Measurements from ENCODE around the gene ALOX12B.

ALOX12B gene

DNA sequence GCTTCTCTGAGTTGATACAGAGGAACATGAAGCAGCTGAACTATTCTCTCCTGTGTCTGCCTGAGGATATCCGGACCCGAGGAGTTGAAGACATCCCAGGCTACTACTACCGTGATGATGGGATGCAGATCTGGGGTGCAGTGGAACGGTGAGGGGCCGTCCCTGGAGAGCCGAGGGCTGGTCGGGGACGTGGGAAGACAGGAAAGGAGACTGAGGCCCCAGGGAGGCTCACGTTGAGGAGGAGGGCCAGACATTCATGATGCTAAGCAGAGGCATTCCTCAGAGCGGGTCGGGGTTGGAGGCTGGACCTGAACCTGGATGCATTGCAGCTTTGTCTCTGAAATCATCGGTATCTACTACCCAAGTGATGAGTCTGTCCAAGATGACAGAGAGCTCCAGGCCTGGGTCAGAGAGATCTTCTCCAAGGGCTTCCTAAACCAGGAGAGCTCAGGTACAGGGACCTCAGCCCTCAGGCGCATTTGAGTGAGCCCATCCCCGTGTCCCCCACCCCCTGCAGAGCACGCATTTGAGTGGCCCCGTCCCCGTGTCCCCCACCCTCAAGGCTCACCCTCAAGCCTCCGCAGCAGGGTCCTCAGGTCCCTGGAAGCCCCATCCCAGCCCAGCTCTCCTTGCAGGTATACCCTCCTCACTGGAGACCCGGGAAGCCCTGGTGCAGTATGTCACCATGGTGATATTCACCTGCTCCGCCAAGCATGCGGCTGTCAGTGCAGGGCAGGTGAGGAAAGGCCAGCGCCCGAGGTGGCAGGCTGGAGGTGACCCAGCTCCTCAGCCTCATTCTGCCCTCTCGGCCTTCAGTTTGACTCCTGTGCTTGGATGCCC lies 40.4 kb downstream of the ALOX12B start:
- no peaks in the 10 kb centered on the region for H3K9me2 ChIP-seq (replicated peaks; ENCODE audit: insufficient read depth, low read length)
- H3K27me3 ChIP-seq (ENCODE audit: low read length) = no peaks in the 10 kb centered on the region
- no peak overlapping the region for H3K4me2 ChIP-seq (ENCODE audit: low read depth, low read length, poor library complexity, severe bottlenecking)
- no peaks in the 10 kb centered on the region for H3K9me3 ChIP-seq (ENCODE audit: insufficient read depth, low read length)
- H4K20me1 ChIP-seq (ENCODE audit: low read depth, low read length) = no peaks in the 10 kb centered on the region
- no peaks in the 10 kb centered on the region for H3K36me3 ChIP-seq (ENCODE audit: low read length)
- H3K79me2 ChIP-seq (ENCODE audit: insufficient read depth, low read length) = no peaks in the 10 kb centered on the region
- H3K27ac ChIP-seq (ENCODE audit: low read depth, low read length) = no peak overlapping the region
- TF ChIP-seq, protein P1, sequence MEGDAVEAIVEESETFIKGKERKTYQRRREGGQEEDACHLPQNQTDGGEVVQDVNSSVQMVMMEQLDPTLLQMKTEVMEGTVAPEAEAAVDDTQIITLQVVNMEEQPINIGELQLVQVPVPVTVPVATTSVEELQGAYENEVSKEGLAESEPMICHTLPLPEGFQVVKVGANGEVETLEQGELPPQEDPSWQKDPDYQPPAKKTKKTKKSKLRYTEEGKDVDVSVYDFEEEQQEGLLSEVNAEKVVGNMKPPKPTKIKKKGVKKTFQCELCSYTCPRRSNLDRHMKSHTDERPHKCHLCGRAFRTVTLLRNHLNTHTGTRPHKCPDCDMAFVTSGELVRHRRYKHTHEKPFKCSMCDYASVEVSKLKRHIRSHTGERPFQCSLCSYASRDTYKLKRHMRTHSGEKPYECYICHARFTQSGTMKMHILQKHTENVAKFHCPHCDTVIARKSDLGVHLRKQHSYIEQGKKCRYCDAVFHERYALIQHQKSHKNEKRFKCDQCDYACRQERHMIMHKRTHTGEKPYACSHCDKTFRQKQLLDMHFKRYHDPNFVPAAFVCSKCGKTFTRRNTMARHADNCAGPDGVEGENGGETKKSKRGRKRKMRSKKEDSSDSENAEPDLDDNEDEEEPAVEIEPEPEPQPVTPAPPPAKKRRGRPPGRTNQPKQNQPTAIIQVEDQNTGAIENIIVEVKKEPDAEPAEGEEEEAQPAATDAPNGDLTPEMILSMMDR (IDR thresholded peaks at IDR 0.05; ENCODE audit: insufficient read depth, low read length, poor library complexity, severe bottlenecking) = no peak
- no peak for TF ChIP-seq EZH2phosphoT487 (conservative IDR thresholded peaks at IDR 0.05; ENCODE audit: low read length)
- no peak overlapping the region for H3K4me3 ChIP-seq (ENCODE audit: insufficient read depth, low read length, poor library complexity, severe bottlenecking)
- H2AFZ ChIP-seq (ENCODE audit: low read depth, low read length, severe bottlenecking) = no peak overlapping the region
- H3F3A ChIP-seq (ENCODE audit: insufficient read depth) = no peaks in the 10 kb centered on the region
- no peak overlapping the region for H3K9ac ChIP-seq (ENCODE audit: low read length)

DNA sequence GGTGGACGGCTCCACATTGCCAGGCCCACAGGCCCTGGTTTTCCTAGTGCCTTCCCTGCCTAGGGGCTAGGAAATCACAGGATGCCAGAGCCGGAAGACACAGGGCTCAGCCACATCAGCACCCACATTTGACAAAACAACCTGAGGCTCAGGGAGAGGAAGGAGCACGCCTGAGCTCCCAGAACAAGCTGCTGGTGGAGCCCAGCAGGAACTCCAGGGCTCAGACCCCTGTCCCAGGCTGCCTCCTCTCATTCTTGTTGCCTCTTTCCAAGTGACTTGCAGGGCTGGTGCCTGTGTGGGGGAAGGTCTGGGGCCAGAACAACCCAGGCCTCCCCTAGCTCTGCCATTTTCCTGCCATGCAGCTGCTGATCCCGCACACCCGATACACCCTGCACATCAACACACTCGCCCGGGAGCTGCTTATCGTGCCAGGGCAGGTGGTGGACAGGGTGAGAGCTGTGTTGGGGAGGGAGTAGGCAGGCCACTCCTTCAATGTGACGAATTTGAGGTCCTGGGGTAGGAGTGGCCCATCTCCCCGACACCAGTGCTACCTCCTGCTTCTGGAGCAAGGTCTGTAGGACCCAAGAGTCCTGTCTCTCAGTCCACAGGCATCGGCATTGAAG lies 41.1 kb downstream of the ALOX12B start:
- Histone ChIP-seq H3F3A (ENCODE audit: insufficient read depth) (no peaks in the 10 kb centered on the region), H3K27me3 (ENCODE audit: low read length) (no peaks in the 10 kb centered on the region), H3K9ac (ENCODE audit: low read length) (no peak overlapping the region), H3K36me3 (ENCODE audit: low read length) (no peaks in the 10 kb centered on the region), H3K9me3 (ENCODE audit: insufficient read depth, low read length) (no peaks in the 10 kb centered on the region), H3K4me2 (ENCODE audit: low read depth, low read length, poor library complexity, severe bottlenecking) (no peak overlapping the region), H3K79me2 (ENCODE audit: insufficient read depth, low read length) (no peaks in the 10 kb centered on the region), H3K9me2 (replicated peaks; ENCODE audit: insufficient read depth, low read length) (no peaks in the 10 kb centered on the region), H4K20me1 (ENCODE audit: low read depth, low read length) (no peaks in the 10 kb centered on the region), H3K4me3 (ENCODE audit: insufficient read depth, low read length, poor library complexity, severe bottlenecking) (no peak overlapping the region), H2AFZ (ENCODE audit: low read depth, low read length, severe bottlenecking) (no peak overlapping the region), H3K27ac (ENCODE audit: low read depth, low read length) (no peak overlapping the region)
- TF ChIP-seq EZH2phosphoT487 (conservative IDR thresholded peaks at IDR 0.05; ENCODE audit: low read length) = no peak
- TF ChIP-seq, protein P1 (IDR thresholded peaks at IDR 0.05; ENCODE audit: insufficient read depth, low read length, poor library complexity, severe bottlenecking) = no peak

DNA sequence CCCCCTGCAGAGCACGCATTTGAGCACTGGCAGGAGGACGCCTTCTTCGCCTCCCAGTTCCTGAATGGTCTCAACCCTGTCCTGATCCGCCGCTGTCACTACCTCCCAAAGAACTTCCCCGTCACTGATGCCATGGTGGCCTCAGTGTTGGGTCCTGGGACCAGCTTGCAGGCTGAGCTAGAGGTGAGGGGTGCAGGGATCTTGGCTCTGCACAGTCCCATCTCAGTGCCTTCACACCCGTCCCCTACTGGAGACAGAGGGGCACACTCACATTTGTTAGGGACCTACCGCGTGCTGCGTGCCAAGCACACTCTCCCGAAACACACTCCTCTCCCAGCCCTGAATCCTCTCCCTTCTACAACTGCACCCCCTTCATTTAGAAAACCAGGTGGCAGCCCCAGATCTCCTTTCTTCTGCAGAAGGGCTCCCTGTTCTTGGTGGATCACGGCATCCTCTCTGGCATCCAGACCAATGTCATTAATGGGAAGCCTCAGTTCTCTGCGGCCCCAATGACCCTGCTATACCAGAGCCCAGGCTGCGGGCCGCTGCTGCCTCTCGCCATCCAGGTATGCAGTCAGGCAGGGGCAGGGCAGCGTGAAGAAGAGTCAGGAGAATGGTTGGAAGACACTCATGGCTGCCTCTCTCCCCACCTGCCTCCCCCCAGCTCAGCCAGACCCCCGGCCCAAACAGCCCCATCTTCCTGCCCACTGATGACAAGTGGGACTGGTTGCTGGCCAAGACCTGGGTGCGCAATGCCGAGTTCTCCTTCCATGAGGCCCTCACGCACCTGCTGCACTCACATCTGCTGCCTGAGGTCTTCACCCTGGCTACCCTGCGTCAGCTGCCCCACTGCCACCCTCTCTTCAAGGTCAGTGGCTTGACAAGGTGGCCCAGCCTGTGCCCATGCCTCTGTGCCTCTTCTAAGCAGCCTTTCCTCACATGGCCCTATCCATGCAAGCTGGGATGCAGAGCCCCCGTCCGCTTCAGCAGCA lies 42.4 kb downstream of the ALOX12B start:
- no peak overlapping the region for H2AFZ ChIP-seq (ENCODE audit: low read depth, low read length, severe bottlenecking)
- H3K36me3 ChIP-seq (ENCODE audit: low read length) = no peaks in the 10 kb centered on the region
- TF ChIP-seq EZH2phosphoT487 (conservative IDR thresholded peaks at IDR 0.05; ENCODE audit: low read length) = no peak
- TF ChIP-seq, protein P1 (IDR thresholded peaks at IDR 0.05; ENCODE audit: insufficient read depth, low read length, poor library complexity, severe bottlenecking) = no peak
- no peaks in the 10 kb centered on the region for H4K20me1 ChIP-seq (ENCODE audit: low read depth, low read length)
- no peaks in the 10 kb centered on the region for H3K27me3 ChIP-seq (ENCODE audit: low read length)
- H3F3A ChIP-seq (ENCODE audit: insufficient read depth) = no peaks in the 10 kb centered on the region
- H3K79me2 ChIP-seq (ENCODE audit: insufficient read depth, low read length) = no peaks in the 10 kb centered on the region
- no peak overlapping the region for H3K4me3 ChIP-seq (ENCODE audit: insufficient read depth, low read length, poor library complexity, severe bottlenecking)
- H3K27ac ChIP-seq (ENCODE audit: low read depth, low read length) = no peak overlapping the region
- no peaks in the 10 kb centered on the region for H3K9me3 ChIP-seq (ENCODE audit: insufficient read depth, low read length)
- H3K9ac ChIP-seq (ENCODE audit: low read length) = no peak overlapping the region
- H3K9me2 ChIP-seq (replicated peaks; ENCODE audit: insufficient read depth, low read length) = no peaks in the 10 kb centered on the region
- H3K4me2 ChIP-seq (ENCODE audit: low read depth, low read length, poor library complexity, severe bottlenecking) = no peak overlapping the region
